HK-2 (cell line): ENCODE measurements around the gene PRDM12.
"Not testable (repeated sequence)": the region's sequence is repeated elsewhere in the genome, so short reads cannot be mapped to it uniquely, and the experiment has no call there.

Experiments used
- DNase-seq: peaks from one replicate; pipeline ENCODE4 v3.0.0-alpha.2; 2018; ENCODE audit not compliant: unreplicated experiment

Gene PRDM12

GRCh38 chr9:130663977-130664250, 480 bp upstream of the PRDM12 start:
- no peak for DNase-seq

DNA sequence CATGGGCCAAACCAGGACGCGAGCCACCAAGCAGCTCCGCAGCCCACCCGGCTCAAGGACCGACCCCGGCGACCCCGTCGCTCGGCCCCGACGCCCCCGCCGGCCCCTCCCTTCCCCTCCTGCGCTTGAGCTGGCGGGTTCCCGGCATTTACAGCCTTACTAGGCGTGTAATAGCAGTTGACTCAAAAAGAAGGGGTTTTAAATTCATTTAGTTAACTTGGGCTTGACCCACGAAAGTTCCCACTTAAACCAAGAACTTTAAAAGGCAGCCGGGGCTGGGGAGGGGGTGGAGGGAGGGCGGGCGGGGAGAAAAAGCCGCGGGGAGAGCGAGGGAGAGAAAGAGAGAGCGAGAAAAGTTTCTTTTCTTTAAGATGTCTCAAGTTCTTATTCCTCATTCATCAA, 636 bp downstream of the PRDM12 start:
- DNase-seq, result no peak

DNA sequence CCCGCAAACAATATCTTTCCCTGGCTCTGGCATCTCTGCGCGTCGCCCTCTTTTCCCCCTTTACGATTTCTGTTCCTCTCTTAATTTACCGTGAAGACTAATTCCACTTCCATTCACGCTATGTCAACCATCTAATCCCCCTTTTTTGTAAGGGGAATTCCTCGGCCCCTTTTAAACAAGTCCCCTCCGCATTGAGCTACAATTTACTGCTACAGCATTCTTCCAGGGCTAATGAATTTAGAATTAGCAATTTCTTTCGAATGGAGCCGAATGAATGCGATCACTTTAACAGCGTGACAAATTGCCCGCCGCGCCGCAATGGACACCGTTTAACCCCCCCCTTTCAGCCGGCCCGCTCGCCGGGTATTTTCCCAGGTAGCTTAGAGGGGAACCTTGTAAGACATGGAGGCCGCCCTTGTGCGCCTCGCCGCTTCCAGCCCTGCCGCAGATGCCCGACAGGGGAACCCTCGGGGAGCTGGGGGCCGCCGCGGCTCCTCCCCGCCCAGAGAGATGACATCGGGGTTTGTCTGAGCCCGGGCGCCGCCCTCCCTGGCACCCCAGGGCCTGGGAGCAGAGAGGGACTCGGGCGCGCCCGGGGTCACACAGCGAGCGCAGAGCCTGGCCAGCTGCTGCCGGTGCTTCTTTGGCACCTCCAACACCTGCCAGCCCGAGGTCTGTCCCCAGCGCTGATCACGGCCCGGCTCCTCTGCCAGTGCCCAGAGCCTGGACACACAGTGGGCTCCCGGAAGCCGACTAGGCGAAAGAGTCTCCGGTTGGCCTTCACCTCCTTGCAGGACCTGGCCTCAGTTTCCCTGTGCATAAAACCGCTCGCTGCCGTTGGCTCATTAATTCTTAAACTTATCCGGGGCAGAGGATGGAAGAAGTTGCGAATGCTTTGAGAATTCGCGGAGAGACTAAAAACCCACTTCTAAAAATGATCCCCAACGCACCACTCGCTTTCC, 1.3 kb downstream of the PRDM12 start:
- DNase-seq, result no peak

DNA sequence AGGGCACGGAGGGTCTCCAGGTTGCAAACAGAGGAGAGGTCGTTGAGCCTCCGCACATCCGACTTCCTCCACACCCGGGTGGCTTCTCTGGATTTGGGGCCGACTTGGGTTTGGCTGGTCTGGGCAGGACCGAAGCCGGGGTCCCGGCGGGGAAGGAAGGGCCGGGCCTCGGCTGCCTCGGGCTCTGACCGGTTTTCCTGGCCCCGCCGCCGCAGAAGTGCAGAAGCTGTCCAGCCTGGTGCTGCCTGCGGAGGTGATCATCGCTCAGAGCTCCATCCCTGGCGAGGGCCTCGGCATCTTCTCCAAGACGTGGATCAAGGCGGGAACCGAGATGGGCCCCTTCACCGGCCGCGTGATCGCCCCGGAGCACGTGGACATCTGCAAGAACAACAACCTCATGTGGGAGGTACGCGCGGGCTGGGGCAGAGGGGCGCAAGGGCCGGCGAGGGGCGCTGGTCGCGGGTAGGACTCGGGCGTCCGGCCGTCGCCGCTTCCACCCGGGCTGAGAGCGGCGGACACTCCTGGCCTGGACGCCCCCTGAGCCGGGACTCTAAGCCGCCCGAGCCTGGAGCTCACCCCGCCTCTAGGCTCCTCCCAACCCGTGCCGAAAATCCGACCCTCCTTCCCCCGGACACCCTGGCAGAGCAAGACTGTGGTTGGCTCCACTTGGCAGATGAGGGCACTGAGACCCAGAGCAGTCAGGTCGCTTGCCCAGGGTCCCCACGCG, 2.2 kb downstream of the PRDM12 start:
- no peak for DNase-seq

GRCh38 chr9:130667120-130667435, 2.7 kb downstream of the PRDM12 start:
- no peak for DNase-seq

GRCh38 chr9:130668196-130668595, 3.8 kb downstream of the PRDM12 start:
- DNase-seq, result no peak

- DNase-seq, result no peak
Observed at GRCh38 chr9:130668659-130669058, 4.3 kb downstream of the PRDM12 start.

DNA sequence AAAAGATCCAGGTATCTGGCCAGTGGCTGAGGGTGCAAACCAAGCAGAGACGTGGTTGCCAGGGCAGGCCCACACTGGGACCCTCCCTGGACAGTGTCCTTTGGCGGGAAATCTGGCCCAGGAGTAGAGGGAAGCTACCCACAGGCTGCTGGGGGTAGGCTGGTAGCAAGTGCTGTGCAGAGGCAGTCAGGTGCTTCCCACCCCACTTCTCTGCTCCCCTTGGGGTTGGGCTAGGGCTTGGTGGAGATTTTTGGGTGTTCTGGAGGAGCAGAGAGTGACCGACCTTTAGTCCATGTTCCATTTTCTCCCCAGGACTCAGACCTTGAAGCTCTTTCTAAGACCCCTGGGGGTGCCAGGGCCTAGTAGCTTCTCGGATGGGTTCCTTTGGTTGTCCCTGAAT, 5.6 kb downstream of the PRDM12 start:
- DNase-seq, result no peak

- DNase-seq, result no peak
Observed at GRCh38 chr9:130670644-130671043, 6.2 kb downstream of the PRDM12 start.

DNA sequence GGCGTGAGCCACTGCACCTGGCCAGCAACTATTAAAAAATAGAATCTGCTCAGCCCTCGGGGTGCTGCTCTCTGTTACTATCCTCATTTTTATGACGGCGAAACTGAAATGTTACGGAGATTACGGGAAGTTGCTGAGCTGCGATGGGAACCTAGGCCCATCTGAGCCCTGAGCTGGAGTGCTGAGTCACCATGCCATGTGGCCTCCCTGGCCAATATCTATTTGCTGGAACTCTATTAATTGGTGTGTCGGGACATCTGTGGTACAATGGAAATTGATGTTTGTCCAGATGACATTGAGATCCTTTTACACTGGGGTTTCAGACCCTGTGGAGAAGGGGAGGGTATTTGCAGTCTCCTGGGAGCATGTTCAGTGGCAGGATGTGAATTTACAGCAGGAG, 8.1 kb downstream of the PRDM12 start:
- no peak for DNase-seq

DNA sequence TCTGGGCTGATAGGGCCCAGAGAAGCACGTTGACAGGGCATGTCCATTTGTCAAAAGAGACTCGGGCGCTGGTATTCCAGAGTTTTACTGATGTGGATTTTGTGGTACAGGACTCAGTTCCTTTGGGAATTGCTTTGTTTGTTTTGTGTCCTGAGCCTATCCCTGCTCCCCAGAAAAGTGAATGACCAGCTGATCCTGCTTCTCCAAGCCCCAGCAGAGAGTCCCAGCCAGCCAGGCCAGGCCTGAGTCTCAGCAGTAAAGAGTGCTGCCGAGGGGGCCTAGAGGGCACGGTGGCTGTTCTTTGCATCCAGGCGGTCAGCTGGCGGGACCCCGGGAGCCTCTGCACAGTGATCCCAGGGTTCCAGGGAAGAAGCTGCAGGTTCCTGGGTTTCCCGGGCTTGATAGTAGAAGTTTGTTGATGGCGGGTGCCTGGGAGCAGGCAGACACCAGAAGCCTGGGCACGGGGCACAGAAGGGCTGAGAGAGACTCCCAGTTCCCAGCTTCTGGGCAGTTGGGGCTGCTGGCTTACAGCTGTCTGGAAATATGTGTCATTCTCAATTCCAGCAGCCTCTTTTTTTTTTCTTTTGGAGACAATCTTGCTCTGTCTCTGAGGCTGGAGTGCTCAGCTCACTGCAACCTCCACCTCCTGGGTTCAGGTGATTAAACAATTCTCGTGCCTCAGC, 8.7 kb downstream of the PRDM12 start:
- DNase-seq, result no peak

DNA sequence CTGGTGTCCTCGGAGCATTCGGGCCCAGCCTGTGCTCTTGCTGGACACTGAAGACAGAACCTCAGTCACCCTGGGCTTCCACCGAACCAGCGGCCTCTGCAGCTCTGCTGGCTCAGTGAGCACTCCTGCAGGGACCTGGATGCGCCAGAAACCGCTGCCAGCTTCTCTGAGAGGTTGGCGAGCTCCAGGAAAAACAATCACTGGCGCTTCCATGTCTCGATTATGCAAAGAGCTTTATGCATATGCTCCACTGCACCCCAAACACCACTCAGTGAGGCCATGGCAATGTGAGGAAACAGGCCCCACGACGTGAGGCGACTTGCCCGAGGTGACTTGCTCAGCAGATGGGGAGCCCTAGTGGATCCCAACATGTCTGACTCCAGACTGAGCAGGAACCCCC, 11.0 kb downstream of the PRDM12 start:
- DNase-seq, result no peak

- DNase-seq, result no peak
Observed at GRCh38 chr9:130677252-130677651, 12.9 kb downstream of the PRDM12 start.

GRCh38 chr9:130680836-130681768, 16.7 kb downstream of the PRDM12 start:
- peak; percentile 90 for DNase-seq

- peak; percentile 41 for DNase-seq
Observed at GRCh38 chr9:130681769-130682420, 17.5 kb downstream of the PRDM12 start.

GRCh38 chr9:130682421-130683121, 18.2 kb downstream of the PRDM12 start:
- peak; percentile 86 for DNase-seq

- DNase-seq, result no peak
Observed at GRCh38 chr9:130685104-130685503, 20.7 kb downstream of the PRDM12 start.

- DNase-seq, result not testable (repeated sequence)
Observed at GRCh38 chr9:130685945-130686344, 21.6 kb downstream of the PRDM12 start.

- no peak for DNase-seq
Observed at GRCh38 chr9:130687615-130688014, 23.2 kb downstream of the PRDM12 start.

- DNase-seq, result no peak
Observed at GRCh38 chr9:130688072-130688471, 23.7 kb downstream of the PRDM12 start.

- no peak for DNase-seq
Observed at GRCh38 chr9:130689572-130689936, 25.2 kb downstream of the PRDM12 start.
